Endothelial cell of umbilical vein (primary cell): ENCODE data around the gene COPS6. TPM values are rescaled to one million over a fixed set of nuclear protein-coding genes. Genes with fewer than 3 reads are reported as not detected.

ENCODE experiments used
- BruUV-seq: library from RNA; stranded (reverse); fragments of 400-500 nt; replicated peaks from 2 replicates; lab custom pipeline; 2021; lab: Mats Ljungman, UMichigan
- CTCF ChIA-PET: fragments of 300-600, 350-600 bp; sonication (Branson Sonifier 250); formaldehyde crosslinking; loops from one replicate; lab custom pipeline; 2021; ENCODE audit warnings: antibody characterized with exemption, inconsistent platforms; lab: Charles Lee
- POLR2A ChIA-PET: fragments of 300-600, 350-600 bp; sonication (Branson Sonifier 250); formaldehyde crosslinking; loops from one replicate; lab custom pipeline; 2021; ENCODE audit warnings: antibody characterized with exemption, inconsistent platforms; lab: Charles Lee
- DNase-seq: peaks from one replicate; pipeline ENCODE4 v3.0.0-alpha.2; 2011; ENCODE audit warnings: low read depth, low spot score
- FAIRE-seq: peaks from 2 replicates; lab custom pipeline; 2011; peaks lifted over from hg19 to GRCh38; lab: Jason Lieb, UNC
- H2AFZ ChIP-seq: 2 replicates; pipeline ENCODE4 v1.6.0; 2012; ENCODE audit warnings: low read depth, low read length, control low read depth, inconsistent platforms
- H3K27ac ChIP-seq: 2 replicates; pipeline ENCODE4 v1.5.1; 2011; ENCODE audit warnings: low read depth, mild to moderate bottlenecking, control low read depth, low read length, moderate library complexity; ENCODE audit not compliant: insufficient read depth
- H3K27me3 ChIP-seq, 2 experiments: 2 replicates each; pipeline versions ENCODE4 v1.6.0 to v1.6.1; 2011; ENCODE audit warnings: low read length in 2 of 2, mixed read lengths in 1 of 2; ENCODE audit not compliant: control insufficient read depth in 2 of 2, insufficient read depth in 2 of 2
- H3K36me3 ChIP-seq, 2 experiments: 2 replicates in 1 of 2; 3 replicates in 1 of 2; pipeline ENCODE4 v1.5.1; 2011; ENCODE audit warnings: low read length in 2 of 2, mild to moderate bottlenecking in 1 of 2, moderate library complexity in 1 of 2; ENCODE audit not compliant: control insufficient read depth in 2 of 2, insufficient read depth in 2 of 2; ENCODE audit errors: extremely low read depth in 1 of 2
- H3K4me1 ChIP-seq: 3 replicates; pipeline ENCODE4 v1.5.1; 2011; ENCODE audit warnings: mild to moderate bottlenecking, low read length; ENCODE audit not compliant: control insufficient read depth, insufficient read depth; ENCODE audit errors: extremely low read depth
- H3K4me2 ChIP-seq: 2 replicates; pipeline ENCODE4 v1.6.1; 2011; ENCODE audit warnings: low read length, control low read depth, mixed read lengths; ENCODE audit not compliant: insufficient read depth
- H3K4me3 ChIP-seq, 3 experiments: fragments of 200-600 bp in 1 of 3; sonication (generic), shearing (Covaris generic) in 1 of 3; replicated peaks in 1 of 3; 2 replicates each; pipeline ENCODE4 v1.5.1; 2011 to 2016; ENCODE audit warnings: control low read depth in 3 of 3, low read length in 3 of 3, mild to moderate bottlenecking in 2 of 3, inconsistent platforms in 1 of 3, low read depth in 1 of 3, moderate library complexity in 1 of 3; ENCODE audit not compliant: insufficient read depth in 1 of 3
- H3K79me2 ChIP-seq: 2 replicates; pipeline ENCODE4 v1.6.0; 2012; ENCODE audit warnings: low read length, inconsistent platforms; ENCODE audit not compliant: control insufficient read depth, insufficient read depth
- H3K9ac ChIP-seq: replicated peaks from 2 replicates; pipeline ENCODE3; 2011; ENCODE audit warnings: low read length, control low read depth; ENCODE audit not compliant: insufficient read depth; ENCODE audit errors: extremely low read depth
- H3K9me1 ChIP-seq: replicated peaks from 3 replicates; pipeline ENCODE4 v1.6.0; 2011; ENCODE audit warnings: mild to moderate bottlenecking, low read length; ENCODE audit not compliant: control insufficient read depth, insufficient read depth; ENCODE audit errors: extremely low read depth
- H3K9me3 ChIP-seq: replicated peaks from 2 replicates; pipeline ENCODE4 v1.5.1; 2012; ENCODE audit warnings: low read length, inconsistent platforms; ENCODE audit not compliant: control insufficient read depth, insufficient read depth
- H4K20me1 ChIP-seq: replicated peaks from 2 replicates; pipeline ENCODE3; 2011; ENCODE audit warnings: mild to moderate bottlenecking, low read length; ENCODE audit not compliant: control insufficient read depth, insufficient read depth; ENCODE audit errors: extremely low read depth
- CTCF ChIP-seq, 2 donors: IDR thresholded peaks; 1 replicate in 1 of 2; 2 replicates in 1 of 2; pipeline ENCODE4 v1.5.1; 2011; ENCODE audit warnings: low read length in 2 of 2, mild to moderate bottlenecking in 2 of 2, moderate library complexity in 2 of 2, control low read depth in 1 of 2, inconsistent platforms in 1 of 2, low read depth in 1 of 2; ENCODE audit not compliant: insufficient read depth in 1 of 2; ENCODE audit errors: extremely low read depth in 1 of 2
- GATA2 ChIP-seq: IDR thresholded peaks from 2 replicates; pipeline ENCODE4 v1.7.0; 2011; ENCODE audit warnings: low read depth, mild to moderate bottlenecking, moderate library complexity, mixed read lengths, low read length; ENCODE audit not compliant: insufficient read length, insufficient read depth
- MAX ChIP-seq: IDR thresholded peaks from 2 replicates; pipeline ENCODE4 v1.6.1; 2011; ENCODE audit not compliant: insufficient read depth, insufficient read length
- POLR2A ChIP-seq: IDR thresholded peaks from 2 replicates; pipeline ENCODE4 v1.6.1; 2012; ENCODE audit warnings: low read depth, mild to moderate bottlenecking, control low read depth, low read length
- POLR2AphosphoS5 ChIP-seq: IDR thresholded peaks from 2 replicates; pipeline ENCODE4 v1.6.1; 2012; ENCODE audit warnings: low read depth, mild to moderate bottlenecking, control low read depth, low read length, moderate library complexity; ENCODE audit not compliant: insufficient read depth
- dilution Hi-C: fragments of 300-500 bp; cut with MboI; formaldehyde crosslinking; loops from one replicate; pipeline ENCODE4 v1.15.0; 2019; ENCODE audit warnings: low sequenced_read_pairs; ENCODE audit not compliant: extremely low pct_ligation_motif_present
- intact Hi-C: fragments of 100-400 bp; cut with micrococcal nuclease; formaldehyde crosslinking; loops from one replicate; pipeline ENCODE4 v1.10.0; 2022
- polyA plus RNA-seq, 4 experiments: library from polyadenylated mRNA; depleted of rRNA in 3 of 4; stranded (reverse) in 3 of 4; unstranded in 1 of 4; fragments of >200 nt; gene quantifications; 2 replicates each; pipeline versions ENCODE4 v1.2.1 to v1.2.3, GENCODE V29; 2011 to 2012; ENCODE audit warnings: missing spikeins in 1 of 4
- total RNA-seq: library from RNA; stranded (reverse); gene quantifications from 2 replicates; pipeline ENCODE4 v1.2.3, GENCODE V29; 2021

COPS6 gene
- total and polyA plus RNA-seq, 2 donors (not counting 3 experiments of a cell fraction or from before 2014, with no cell fraction given): 188 to 251 TPM

- TF ChIP-seq CTCF (IDR thresholded peaks at IDR 0.05; ENCODE audit: extremely low read depth in 1 of 2, insufficient read depth in 1 of 2, low read depth in 1 of 2, low read length in 2 of 2) (no peak), MAX (peak; percentile 98), GATA2 (no peak), POLR2A (peak; percentile 38), POLR2AphosphoS5 (peak; percentile 73)
- CTCF ChIA-PET: interaction anchor here (0.7 to 2.8 kb wide), 14 partner anchors 9 to 107 kb away, joined by 3 to 18 read pairs (median 4); partner anchors contain the start of genes COPS6, MBLAC1 and ZSCAN21
- H3K4me2 ChIP-seq: peak within 1 kb of the TSS; percentile 94
- H3K9me3 ChIP-seq: no peaks in the 10 kb centered on the region
- dilution Hi-C loops (no loop called here), intact Hi-C loops (loop anchor here (1.0 to 10.0 kb wide), 7 partner anchors 14 to 1024 kb away; partner anchors contain the start of genes CNPY4, GPC2, LAMTOR4 and SERPINE1)
- H2AFZ ChIP-seq: peak within 1 kb of the TSS; percentile 26
- H3K4me3 ChIP-seq: peak within 1 kb of the TSS; percentile 74 to 96 (median 75)
- H3K4me1 ChIP-seq: peaks cover 18% of the 10 kb centered on the region
- peak; percentile 98 for DNase-seq
- H3K9me1 ChIP-seq: no peaks in the 10 kb centered on the region
- POLR2A ChIA-PET: interaction anchor here (0.6 to 2.8 kb wide), 7 partner anchors 11 to 32 kb away, joined by 3 to 15 read pairs (median 6); partner anchors contain the start of genes COPS6 and ZNF3
- peak; percentile 99 for FAIRE-seq
- peak within 1 kb of the TSS; percentile 84 for H3K27ac ChIP-seq
- peak within 1 kb of the TSS; percentile 92 for H3K9ac ChIP-seq
- H4K20me1 ChIP-seq: no peaks in the 10 kb centered on the region
- H3K36me3 ChIP-seq: peaks cover 24 to 35% of the 10 kb centered on the region in 2 experiments
- peaks cover 38% of the 10 kb centered on the region for H3K79me2 ChIP-seq
- BruUV-seq: TSS peak; percentile 39
- no peaks in the 10 kb centered on the region for H3K27me3 ChIP-seq
Measured at GRCh38 chr7:100101016-100101862, 12.5 kb downstream of the COPS6 start, which contains the start of the genes AP4M1 and MCM7. Gene AP4M1, plus strand, starts transcription at chr7:100101643. Its CDS starts 72 bp downstream, at chr7:100101715. Gene MCM7, minus strand, starts transcription at chr7:100101397. Its CDS starts 103 bp downstream, at chr7:100101294.
